WI38 (cell line): Measurements from ENCODE around the gene PPP5C.
"Not testable (repeated sequence)": the region's sequence is repeated elsewhere in the genome, so short reads cannot be mapped to it uniquely, and the experiment has no call there.

Experiments used
- H3K4me3 ChIP-seq: 2 replicates; pipeline ENCODE4 v1.5.1; 2011; ENCODE audit warnings: low read depth, mild to moderate bottlenecking, control low read depth, low read length
- CTCF ChIP-seq: IDR thresholded peaks from 2 replicates; pipeline ENCODE4 v1.5.1; 2012; ENCODE audit warnings: low read depth, mild to moderate bottlenecking, control low read depth, low read length

PPP5C gene

DNA sequence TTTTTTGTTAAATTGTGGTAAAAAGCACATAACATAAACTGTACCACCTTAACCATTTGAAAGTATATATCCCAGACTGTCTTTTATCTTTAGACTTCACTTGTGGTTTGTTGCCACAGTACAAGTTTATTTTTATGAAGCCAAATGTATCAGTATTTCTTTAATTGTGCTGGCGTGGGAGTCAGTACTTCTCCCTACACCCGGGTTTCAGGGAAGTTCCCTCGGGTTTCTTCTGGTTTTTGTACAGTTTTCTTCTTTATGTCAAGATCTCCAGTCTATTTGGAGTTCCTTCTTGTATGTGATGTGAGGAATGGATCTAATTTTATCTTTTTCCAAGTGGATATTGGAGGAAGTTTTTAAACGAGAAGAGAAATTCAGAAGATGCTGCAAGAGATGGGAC lies 46.0 kb downstream of the PPP5C start:
- no peak for TF ChIP-seq CTCF
- no peak overlapping the region for H3K4me3 ChIP-seq

- TF ChIP-seq CTCF, result no peak
- no peak overlapping the region for H3K4me3 ChIP-seq
Measured at GRCh38 chr19:46393456-46394401, 46.8 kb downstream of the PPP5C start.

DNA sequence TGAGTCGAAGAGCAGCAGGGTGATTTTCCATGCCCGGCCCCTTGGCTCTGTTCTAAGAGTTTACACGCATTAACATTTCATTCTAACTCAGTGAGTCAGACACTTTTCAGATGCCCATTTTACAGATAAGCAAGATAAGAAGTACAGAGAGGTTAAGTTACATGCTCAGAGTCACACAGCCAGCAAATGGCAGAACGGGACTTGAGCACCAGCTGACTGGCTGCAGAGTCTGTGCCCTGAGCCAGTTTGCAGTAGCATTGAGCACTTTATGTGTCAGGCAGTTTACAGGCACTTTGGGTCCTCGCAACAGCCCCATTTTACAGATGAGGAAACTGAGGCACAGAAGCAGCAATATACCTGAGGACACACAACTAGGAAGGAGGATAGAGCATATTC lies 47.5 kb downstream of the PPP5C start:
- no peak for TF ChIP-seq CTCF
- no peak overlapping the region for H3K4me3 ChIP-seq

GRCh38 chr19:46397801-46398479 lies 51.1 kb downstream of the PPP5C start:
- H3K4me3 ChIP-seq, result not testable (repeated sequence)

- no peak for TF ChIP-seq CTCF
Measured at GRCh38 chr19:46402725-46403124, 55.8 kb downstream of the PPP5C start.

DNA sequence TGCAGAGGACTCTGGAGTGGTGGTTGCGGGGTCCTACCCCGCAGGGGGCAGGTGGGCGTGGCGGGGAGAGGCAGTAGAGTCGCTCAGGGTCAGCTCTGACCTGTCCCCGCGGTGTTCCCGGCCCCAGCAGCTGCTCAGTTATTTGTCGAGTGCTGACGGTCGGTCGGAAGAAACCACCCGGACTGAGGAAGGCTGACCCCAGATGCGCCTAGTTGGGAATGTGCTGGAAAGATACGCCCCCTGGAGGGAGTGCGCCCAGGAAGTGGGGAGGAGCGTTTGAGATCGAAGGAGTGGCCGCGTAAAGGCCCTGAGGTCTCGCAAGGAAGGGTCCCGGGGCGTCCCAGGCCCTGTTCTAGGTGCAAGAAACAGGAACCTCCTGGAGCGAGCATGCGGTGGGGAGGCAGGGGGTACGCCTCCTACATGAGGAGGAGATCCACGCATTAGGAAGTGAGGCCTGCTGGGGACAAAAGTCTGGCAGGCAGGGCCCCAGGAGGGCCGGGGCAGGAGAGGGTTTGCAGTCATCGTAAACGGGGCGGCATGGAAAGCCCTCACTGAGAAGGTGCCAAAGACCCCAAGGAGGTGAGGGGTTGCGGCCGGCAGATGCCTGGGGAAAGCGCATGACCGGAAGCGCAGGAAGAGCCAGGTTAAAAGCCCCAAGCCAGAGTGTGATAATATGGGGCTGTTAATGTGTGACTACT lies 57.3 kb downstream of the PPP5C start:
- no peak overlapping the region for H3K4me3 ChIP-seq
- no peak for TF ChIP-seq CTCF

More at GRCh38 chr19:46402725-46403124, 55.8 kb downstream of the PPP5C start:
- no peak overlapping the region for H3K4me3 ChIP-seq

GRCh38 chr19:46404753-46405468 lies 58.0 kb downstream of the PPP5C start:
- TF ChIP-seq CTCF, result no peak
- no peak overlapping the region for H3K4me3 ChIP-seq
